OCI-LY7 (cell line): ENCODE data around the gene TMEM109. TPM values are rescaled to one million over a fixed set of nuclear protein-coding genes. Genes with fewer than 3 reads are reported as not detected.

Source experiments
- BruUV-seq: library from RNA; stranded (reverse); fragments of 400-500 nt; replicated peaks from 2 replicates; lab custom pipeline; 2021; lab: Mats Ljungman, UMichigan
- CTCF ChIA-PET: fragments of 300-600 bp; sonication (Branson Sonifier 250); formaldehyde crosslinking; loops from one replicate; lab custom pipeline; 2022; ENCODE audit warnings: antibody characterized with exemption; ENCODE audit not compliant: unreplicated experiment; lab: Charles Lee
- POLR2A ChIA-PET: fragments of 300-600 bp; sonication (Branson Sonifier 250); formaldehyde crosslinking; loops from one replicate; lab custom pipeline; 2022; ENCODE audit warnings: antibody characterized with exemption; lab: Charles Lee
- DNase-seq: peaks from one replicate; pipeline ENCODE4 v3.0.0-alpha.2; 2015; ENCODE audit warnings: low spot score
- H2AFZ ChIP-seq: fragments of 200-600 bp; sonication (generic), shearing (Covaris generic); 2 replicates; pipeline ENCODE4 v1.6.1; 2014; ENCODE audit warnings: mild to moderate bottlenecking, antibody characterized with exemption, low read length, moderate library complexity
- H3K27ac ChIP-seq: fragments of 200-600 bp; sonication (generic); 2 replicates; pipeline ENCODE4 v1.5.1; 2014; ENCODE audit warnings: mixed run types, low read depth, mild to moderate bottlenecking, moderate library complexity, low read length, inconsistent platforms; ENCODE audit not compliant: poor library complexity, severe bottlenecking
- H3K36me3 ChIP-seq: fragments of 200-600 bp; sonication (generic); 2 replicates; pipeline ENCODE4 v1.6.1; 2014; ENCODE audit warnings: mild to moderate bottlenecking, antibody characterized with exemption, low read length, moderate library complexity, mixed read lengths; ENCODE audit not compliant: insufficient read depth
- H3K4me1 ChIP-seq: fragments of 200-600 bp; sonication (generic); 2 replicates; pipeline ENCODE4 v1.5.1; 2014; ENCODE audit warnings: mild to moderate bottlenecking, low read length; ENCODE audit not compliant: insufficient read depth, poor library complexity, severe bottlenecking
- H3K4me2 ChIP-seq: fragments of 200-600 bp; sonication (generic); 2 replicates; pipeline ENCODE4 v1.6.1; 2014; ENCODE audit warnings: mild to moderate bottlenecking, low read length
- H3K4me3 ChIP-seq: fragments of 200-600 bp; sonication (generic); 2 replicates; pipeline ENCODE4 v1.5.1; 2014; ENCODE audit warnings: mild to moderate bottlenecking, low read depth, low read length; ENCODE audit not compliant: poor library complexity, severe bottlenecking
- H3K79me2 ChIP-seq: fragments of 200-600 bp; sonication (generic); 2 replicates; pipeline ENCODE4 v1.6.1; 2016; ENCODE audit warnings: low read depth, mild to moderate bottlenecking, low read length, moderate library complexity, mixed read lengths; ENCODE audit not compliant: insufficient read depth
- H3K9me2 ChIP-seq: fragments of 200-600 bp; sonication (generic); 2 replicates; pipeline ENCODE4 v1.6.1; 2016; ENCODE audit warnings: mild to moderate bottlenecking, low read length, mixed read lengths; ENCODE audit not compliant: insufficient read depth
- H3K9me3 ChIP-seq: fragments of 200-600 bp; sonication (generic); 2 replicates; pipeline ENCODE4 v1.6.1; 2014; ENCODE audit warnings: mild to moderate bottlenecking, mixed run types, low read length, mixed read lengths
- H4K20me1 ChIP-seq: fragments of 200-600 bp; sonication (generic); 2 replicates; pipeline ENCODE4 v1.6.1; 2014; ENCODE audit warnings: mild to moderate bottlenecking, antibody characterized with exemption, low read length, moderate library complexity, mixed read lengths; ENCODE audit not compliant: insufficient read depth
- CTCF ChIP-seq: fragments of 200-600 bp; sonication (generic); conservative IDR thresholded peaks from 2 replicates; pipeline ENCODE4 v1.5.1; 2014; ENCODE audit warnings: mild to moderate bottlenecking, antibody characterized with exemption, low read length, moderate library complexity, mixed read lengths
- EZH2phosphoT487 ChIP-seq: fragments of 200-600 bp; sonication (generic); IDR thresholded peaks from 2 replicates; pipeline ENCODE4 v1.6.1; 2018; ENCODE audit warnings: low read depth, borderline replicate concordance, mild to moderate bottlenecking, mixed run types, antibody characterized with exemption, low read length, moderate library complexity, mixed read lengths
- intact Hi-C: fragments of 100-400 bp; cut with micrococcal nuclease; formaldehyde crosslinking; loops from one replicate; pipeline ENCODE4 v1.10.0; 2022; ENCODE audit not compliant: unreplicated experiment
- total RNA-seq, 2 experiments: library from RNA; depleted of rRNA in 1 of 2; stranded (reverse); fragments of >200 nt in 1 of 2; shearing (Covaris generic) in 1 of 2; gene quantifications; 2 replicates each; pipeline ENCODE4 v1.2.3, GENCODE V29; 2014 to 2022

Gene TMEM109
- total RNA-seq, 2 experiments from 2014 or later: 57.0 to 67.8 TPM

- peak overlapping the region; percentile 83 for H3K4me3 ChIP-seq
- no peak for TF ChIP-seq EZH2phosphoT487
- no peak for TF ChIP-seq CTCF
- H3K4me2 ChIP-seq: peak overlapping the region; percentile 77
- POLR2A ChIA-PET: interaction anchor here (0.7 to 3.4 kb wide), 14 partner anchors 9 to 364 kb away, joined by 3 to 21 read pairs (median 4); partner anchors contain the start of gene TMEM132A
- H3K4me1 ChIP-seq: peaks cover 72% of the 10 kb centered on the region
- H4K20me1 ChIP-seq: peaks cover 13% of the 10 kb centered on the region; the same call in 1 of the 2 replicates
- peak overlapping the region; percentile 82 for H3K27ac ChIP-seq
- peaks cover 57% of the 10 kb centered on the region for H3K79me2 ChIP-seq
- peaks cover 39% of the 10 kb centered on the region for H3K36me3 ChIP-seq
- no peaks in the 10 kb centered on the region for H3K9me2 ChIP-seq
- BruUV-seq: no TSS peak
- CTCF ChIA-PET: interaction anchor here (0.5 to 3.0 kb wide), 5 partner anchors 10 to 72 kb away, joined by 3 to 17 read pairs (median 3); no protein-coding TSS in a partner anchor
- peak; percentile 54 for DNase-seq
- peak overlapping the region; percentile 5; the same call in 1 of the 2 replicates for H2AFZ ChIP-seq
- peaks cover 11% of the 10 kb centered on the region; the same call in 1 of the 2 replicates for H3K9me3 ChIP-seq
- intact Hi-C loops: loop anchor here (1.0 to 2.0 kb wide), 4 partner anchors 11 to 246 kb away; partner anchors contain the start of genes SLC15A3 and VPS37C
These were observed 782 bp downstream of the TMEM109 start for GRCh38 chr11:60914633-60915247.

DNA sequence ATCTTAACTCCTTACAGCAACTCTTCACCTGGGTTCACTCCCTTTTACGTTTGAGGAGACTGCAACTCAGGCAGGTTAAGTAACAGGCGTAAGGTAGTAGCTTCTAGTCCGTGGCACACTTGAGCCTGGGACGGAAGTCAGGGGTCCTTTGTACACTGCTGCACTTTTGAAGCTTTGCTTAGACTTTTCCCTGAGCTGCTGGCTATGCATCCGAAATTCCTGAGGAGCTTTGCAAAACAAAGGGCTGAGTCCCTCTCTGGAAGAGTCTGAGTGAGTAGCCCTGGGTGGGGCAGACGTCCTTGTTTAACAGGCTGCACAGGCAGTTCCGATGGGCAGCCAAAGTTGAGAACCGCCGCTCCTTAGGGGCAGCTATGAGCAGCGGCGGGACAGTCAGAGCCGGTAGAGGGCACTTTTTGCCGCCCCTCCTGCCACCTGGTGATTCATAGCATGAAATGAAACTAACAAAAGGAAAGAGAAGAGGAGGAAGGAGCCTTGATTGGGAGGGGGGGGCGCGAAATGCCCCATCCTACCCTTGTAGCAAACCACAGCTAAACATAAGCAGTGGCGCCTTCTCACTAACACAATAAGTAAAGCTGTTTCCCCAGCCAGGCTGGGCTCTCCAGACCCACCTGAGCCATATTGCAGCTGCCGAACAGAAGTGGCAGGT lies 1.4 kb downstream of the TMEM109 start:
- H3K36me3 ChIP-seq: peaks cover 45% of the 10 kb centered on the region
- peaks cover 65% of the 10 kb centered on the region for H3K4me1 ChIP-seq
- intact Hi-C loops: loop anchor here (1.0 to 2.0 kb wide), 4 partner anchors 10 to 245 kb away; partner anchors contain the start of genes SLC15A3 and VPS37C
- peak overlapping the region; percentile 5; the same call in 1 of the 2 replicates for H2AFZ ChIP-seq
- H3K79me2 ChIP-seq: peaks cover 57% of the 10 kb centered on the region
- H4K20me1 ChIP-seq: peaks cover 13% of the 10 kb centered on the region; the same call in 1 of the 2 replicates
- ChIA-PET POLR2A (interaction anchor here (0.5 to 3.4 kb wide), 15 partner anchors 8 to 1684 kb away, joined by 3 to 21 read pairs (median 3); partner anchors contain the start of gene TMEM132A), CTCF (interaction anchor here (0.5 to 3.0 kb wide), 8 partner anchors 10 to 73 kb away, joined by 3 to 17 read pairs (median 4); no protein-coding TSS in a partner anchor)
- H3K4me3 ChIP-seq: peak overlapping the region; percentile 83
- H3K27ac ChIP-seq: peak overlapping the region; percentile 82
- peak; percentile 87 for DNase-seq
- H3K4me2 ChIP-seq: peak overlapping the region; percentile 77
- no peaks in the 10 kb centered on the region for H3K9me2 ChIP-seq
- peaks cover 6% of the 10 kb centered on the region; the same call in 1 of the 2 replicates for H3K9me3 ChIP-seq
- BruUV-seq: no TSS peak
- TF ChIP-seq EZH2phosphoT487: no peak
- peak; percentile 82 for TF ChIP-seq CTCF
